ENCODE results near the gene ATRNL1. TPM values are rescaled to one million over a fixed set of nuclear protein-coding genes. Genes with fewer than 3 reads are reported as not detected.
A peak's percentile ranks its signal among the peaks of the same experiment; 100 is the strongest.

The ATRNL1 gene
- total RNA-seq, 1 experiment from 2014 or later, result not detected

GRCh38 chr10:115555887-115556402, 462.8 kb downstream of the ATRNL1 start:
- no peaks in the 10 kb centered on the region for H4K20me1 ChIP-seq (ENCODE audit: low read length)
- DNase-seq (no peak), ATAC-seq (no peak)
- no peak overlapping the region for H3K4me3 ChIP-seq (ENCODE audit: low read length)
- H3K4me1 ChIP-seq (ENCODE audit: insufficient read depth, low read length), result no peaks in the 10 kb centered on the region
- ChIA-PET CTCF (no interaction called here), POLR2A (ENCODE audit: unreplicated experiment) (no interaction called here)
- no peaks in the 10 kb centered on the region for H3K36me3 ChIP-seq (ENCODE audit: low read depth, low read length)
- TF ChIP-seq EZH2 (IDR thresholded peaks at IDR 0.05; ENCODE audit: low read length, unreplicated experiment) (no peak), EZH2phosphoT487 (IDR thresholded peaks at IDR 0.05; ENCODE audit: borderline replicate concordance, low read length) (no peak)
- TF ChIP-seq, protein P1, sequence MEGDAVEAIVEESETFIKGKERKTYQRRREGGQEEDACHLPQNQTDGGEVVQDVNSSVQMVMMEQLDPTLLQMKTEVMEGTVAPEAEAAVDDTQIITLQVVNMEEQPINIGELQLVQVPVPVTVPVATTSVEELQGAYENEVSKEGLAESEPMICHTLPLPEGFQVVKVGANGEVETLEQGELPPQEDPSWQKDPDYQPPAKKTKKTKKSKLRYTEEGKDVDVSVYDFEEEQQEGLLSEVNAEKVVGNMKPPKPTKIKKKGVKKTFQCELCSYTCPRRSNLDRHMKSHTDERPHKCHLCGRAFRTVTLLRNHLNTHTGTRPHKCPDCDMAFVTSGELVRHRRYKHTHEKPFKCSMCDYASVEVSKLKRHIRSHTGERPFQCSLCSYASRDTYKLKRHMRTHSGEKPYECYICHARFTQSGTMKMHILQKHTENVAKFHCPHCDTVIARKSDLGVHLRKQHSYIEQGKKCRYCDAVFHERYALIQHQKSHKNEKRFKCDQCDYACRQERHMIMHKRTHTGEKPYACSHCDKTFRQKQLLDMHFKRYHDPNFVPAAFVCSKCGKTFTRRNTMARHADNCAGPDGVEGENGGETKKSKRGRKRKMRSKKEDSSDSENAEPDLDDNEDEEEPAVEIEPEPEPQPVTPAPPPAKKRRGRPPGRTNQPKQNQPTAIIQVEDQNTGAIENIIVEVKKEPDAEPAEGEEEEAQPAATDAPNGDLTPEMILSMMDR (conservative IDR thresholded peaks at IDR 0.05; ENCODE audit: low read depth, low read length), result no peak
- no peaks in the 10 kb centered on the region for H3K9me3 ChIP-seq (ENCODE audit: low read length)
- H3K9ac ChIP-seq (ENCODE audit: low read length), result no peak overlapping the region
- BruUV-seq (replicated peaks), result no TSS peak
- intact Hi-C loops (cut with micrococcal nuclease), result no loop called here
- H3K27me3 ChIP-seq (ENCODE audit: low read length), result no peaks in the 10 kb centered on the region
- H3K4me2 ChIP-seq (ENCODE audit: low read length), result no peak overlapping the region
- H3K79me2 ChIP-seq (ENCODE audit: low read length), result no peaks in the 10 kb centered on the region
- H3K9me2 ChIP-seq (replicated peaks; ENCODE audit: low read length), result no peaks in the 10 kb centered on the region
- no peaks in the 10 kb centered on the region for H3F3A ChIP-seq (ENCODE audit: low read length, unreplicated experiment)
- H2AFZ ChIP-seq (ENCODE audit: low read length), result no peak overlapping the region
- no peak overlapping the region for H3K27ac ChIP-seq (ENCODE audit: low read length)

GRCh38 chr10:115558252-115558651, 465.1 kb downstream of the ATRNL1 start:
- Histone ChIP-seq H3F3A (ENCODE audit: low read length, unreplicated experiment) (no peaks in the 10 kb centered on the region), H3K9ac (ENCODE audit: low read length) (no peak overlapping the region), H3K36me3 (ENCODE audit: low read depth, low read length) (no peaks in the 10 kb centered on the region), H2AFZ (ENCODE audit: low read length) (no peak overlapping the region), H3K9me3 (ENCODE audit: low read length) (no peaks in the 10 kb centered on the region), H4K20me1 (ENCODE audit: low read length) (no peaks in the 10 kb centered on the region), H3K4me2 (ENCODE audit: low read length) (no peak overlapping the region), H3K27ac (ENCODE audit: low read length) (no peak overlapping the region), H3K9me2 (replicated peaks; ENCODE audit: low read length) (no peaks in the 10 kb centered on the region), H3K27me3 (ENCODE audit: low read length) (no peaks in the 10 kb centered on the region), H3K4me3 (ENCODE audit: low read length) (no peak overlapping the region), H3K4me1 (ENCODE audit: insufficient read depth, low read length) (no peaks in the 10 kb centered on the region), H3K79me2 (ENCODE audit: low read length) (no peaks in the 10 kb centered on the region)
- intact Hi-C loops (cut with micrococcal nuclease), result no loop called here
- DNase-seq (no peak), ATAC-seq (no peak)
- no TSS peak for BruUV-seq (replicated peaks)
- TF ChIP-seq EZH2 (IDR thresholded peaks at IDR 0.05; ENCODE audit: low read length, unreplicated experiment) (no peak), EZH2phosphoT487 (IDR thresholded peaks at IDR 0.05; ENCODE audit: borderline replicate concordance, low read length) (no peak)
- TF ChIP-seq, protein P1 (conservative IDR thresholded peaks at IDR 0.05; ENCODE audit: low read depth, low read length), result no peak
- ChIA-PET POLR2A (ENCODE audit: unreplicated experiment) (no interaction called here), CTCF (no interaction called here)

DNA sequence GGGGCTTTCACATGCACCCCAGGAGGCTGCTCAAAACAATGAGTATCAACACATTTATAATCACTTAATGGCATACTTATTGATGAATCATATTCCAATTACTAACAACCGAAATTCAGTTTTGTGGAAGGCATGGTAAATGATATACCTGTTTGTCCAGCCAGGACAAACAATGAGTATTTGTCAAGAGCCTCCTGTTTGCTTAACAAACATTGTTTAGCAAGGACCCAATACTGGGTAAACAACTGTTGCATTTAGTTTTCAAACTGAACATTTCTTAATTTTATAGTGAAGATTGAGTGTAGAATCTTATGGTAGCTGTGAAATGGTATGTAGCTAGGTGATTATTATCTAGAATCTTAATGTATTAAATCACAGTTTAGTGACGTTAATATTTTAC, 473.7 kb downstream of the ATRNL1 start:
- peak; percentile 5 for DNase-seq

More for the DNA sequence above, 473.7 kb downstream of the ATRNL1 start:
- H3K27ac ChIP-seq (ENCODE audit: low read length), result no peak overlapping the region
- H3K4me1 ChIP-seq (ENCODE audit: insufficient read depth, low read length), result no peaks in the 10 kb centered on the region
- H3F3A ChIP-seq (ENCODE audit: low read length, unreplicated experiment), result no peaks in the 10 kb centered on the region
- H3K9ac ChIP-seq (ENCODE audit: low read length), result no peak overlapping the region
- no peak for ATAC-seq
- ChIA-PET POLR2A (ENCODE audit: unreplicated experiment) (no interaction called here), CTCF (no interaction called here)
- intact Hi-C loops (cut with micrococcal nuclease), result no loop called here
- no peaks in the 10 kb centered on the region for H3K79me2 ChIP-seq (ENCODE audit: low read length)
- BruUV-seq (replicated peaks), result no TSS peak
- no peaks in the 10 kb centered on the region for H3K9me3 ChIP-seq (ENCODE audit: low read length)
- H2AFZ ChIP-seq (ENCODE audit: low read length), result no peak overlapping the region
- H3K4me2 ChIP-seq (ENCODE audit: low read length), result no peak overlapping the region
- H3K36me3 ChIP-seq (ENCODE audit: low read depth, low read length), result no peaks in the 10 kb centered on the region
- TF ChIP-seq EZH2 (IDR thresholded peaks at IDR 0.05; ENCODE audit: low read length, unreplicated experiment) (no peak), EZH2phosphoT487 (IDR thresholded peaks at IDR 0.05; ENCODE audit: borderline replicate concordance, low read length) (no peak)
- TF ChIP-seq, protein P1 (conservative IDR thresholded peaks at IDR 0.05; ENCODE audit: low read depth, low read length), result no peak
- H3K4me3 ChIP-seq (ENCODE audit: low read length), result no peak overlapping the region
- H3K27me3 ChIP-seq (ENCODE audit: low read length), result no peaks in the 10 kb centered on the region
- H3K9me2 ChIP-seq (replicated peaks; ENCODE audit: low read length), result no peaks in the 10 kb centered on the region
- H4K20me1 ChIP-seq (ENCODE audit: low read length), result no peaks in the 10 kb centered on the region
